NCI-H510A (cell line): ENCODE measurements around the gene TNS1.
"Not testable (repeated sequence)": the region's sequence is repeated elsewhere in the genome, so short reads cannot be mapped to it uniquely, and the experiment has no call there.

Source experiments
- DNase-seq: peaks from one replicate; lab custom pipeline; 2025; lab: John Stamatoyannopoulos, UW

TNS1 gene

DNA sequence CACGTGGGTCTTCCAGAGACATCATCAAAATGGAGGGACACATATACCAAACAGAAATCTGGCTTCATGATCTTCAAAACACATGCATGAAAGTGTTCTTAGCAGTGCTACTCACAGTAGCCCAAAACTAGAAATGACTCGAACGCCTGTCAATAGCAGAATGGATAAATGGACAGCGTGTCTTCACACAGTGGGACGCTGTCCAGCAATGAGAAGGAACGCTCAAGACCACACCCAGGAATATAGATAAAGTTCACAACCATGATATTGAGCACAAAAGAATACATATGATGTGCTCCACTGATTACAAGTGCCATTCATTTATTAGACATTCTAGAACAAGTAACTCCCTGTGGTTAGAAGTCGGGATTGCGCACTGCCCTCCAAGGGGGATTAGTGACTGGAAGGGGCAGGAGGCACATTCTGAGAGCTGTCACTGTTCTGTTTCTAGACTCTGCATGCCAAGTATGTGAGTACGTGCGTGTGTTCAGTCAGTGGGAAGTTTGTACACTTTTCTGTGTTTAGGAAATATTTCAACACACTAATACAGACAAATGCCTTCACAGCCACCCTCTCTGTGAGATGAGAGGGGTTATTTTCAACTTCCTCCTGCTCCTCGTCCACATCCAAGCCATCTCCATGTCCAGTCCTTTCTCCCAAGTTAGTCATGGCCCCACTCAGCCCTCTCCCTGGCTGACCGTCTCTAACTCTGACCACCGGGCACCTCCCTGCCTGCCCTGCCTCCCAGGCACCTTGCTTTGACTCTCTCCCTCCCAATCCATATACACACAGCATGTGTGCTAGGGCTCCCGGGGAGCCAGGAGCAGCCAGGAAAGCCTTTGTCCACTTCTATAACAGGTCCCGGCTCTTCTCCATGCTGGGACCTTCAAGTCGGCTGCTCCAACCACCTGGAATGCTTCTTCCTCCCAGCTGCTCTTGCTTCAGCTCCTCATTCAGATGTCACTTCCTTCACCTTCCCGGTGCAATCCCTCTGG, 26.9 kb upstream of the TNS1 start:
- no peak for DNase-seq

GRCh38 chr2:218028562-218029348, 26.0 kb upstream of the TNS1 start:
- no peak for DNase-seq

- DNase-seq: no peak
Observed at GRCh38 chr2:218028189-218028495, 25.3 kb upstream of the TNS1 start.

GRCh38 chr2:218027426-218028188, 24.8 kb upstream of the TNS1 start:
- no peak for DNase-seq

DNA sequence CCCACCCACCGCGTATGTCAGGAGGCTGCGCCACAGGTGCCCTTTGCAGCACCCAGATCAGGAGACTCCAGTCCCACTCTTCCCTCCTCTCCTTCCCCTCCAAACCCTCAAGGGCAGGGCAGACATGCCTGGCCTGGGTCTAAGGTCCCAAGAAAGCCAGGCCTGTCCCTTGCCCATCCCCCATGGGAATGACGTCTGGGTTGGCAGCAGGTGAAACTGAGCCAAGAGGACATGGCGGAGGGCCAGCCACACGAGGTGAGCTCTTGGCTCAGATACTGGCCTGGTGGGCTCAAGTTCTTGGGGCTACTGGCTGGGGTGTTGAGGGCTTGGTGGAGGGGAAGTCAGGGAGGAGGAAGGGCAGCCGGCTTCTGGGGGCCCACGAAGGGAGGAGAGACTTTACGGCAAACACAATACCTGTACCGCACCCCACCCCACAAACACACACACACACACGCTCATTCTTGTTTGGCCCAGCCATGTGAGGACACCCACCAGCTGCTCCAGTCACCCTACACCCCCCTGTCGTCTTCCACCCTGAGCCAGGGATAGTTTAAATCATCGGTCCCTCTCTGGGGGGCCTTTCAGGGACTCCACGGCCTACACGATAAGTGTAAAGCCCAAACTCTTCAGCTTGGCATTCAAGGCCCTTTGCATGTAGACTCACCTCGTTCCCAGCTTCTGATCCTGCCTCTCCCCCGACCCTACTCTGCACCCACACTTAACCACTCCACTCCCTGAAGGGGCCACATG, 24.1 kb upstream of the TNS1 start:
- no peak for DNase-seq

DNA sequence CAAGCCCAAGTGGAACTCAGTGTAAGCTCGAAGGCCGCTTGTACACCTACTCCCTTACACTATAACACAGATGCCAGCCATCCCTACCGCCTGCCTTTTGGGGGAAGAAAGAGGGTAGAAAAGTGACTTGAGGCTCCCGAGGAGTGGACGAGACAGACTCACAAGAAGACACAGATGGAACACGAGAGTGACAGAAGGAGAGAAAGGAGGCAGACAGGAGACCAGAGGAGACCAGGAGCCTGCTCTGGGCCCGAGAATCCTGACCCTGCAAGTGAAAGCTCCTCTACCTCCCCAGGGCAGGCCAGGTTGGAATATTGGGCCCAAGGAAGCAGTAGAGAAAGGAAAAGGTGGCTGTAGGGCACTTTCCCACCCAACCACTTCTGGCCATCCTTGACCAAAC, 23.4 kb upstream of the TNS1 start:
- DNase-seq: no peak

DNA sequence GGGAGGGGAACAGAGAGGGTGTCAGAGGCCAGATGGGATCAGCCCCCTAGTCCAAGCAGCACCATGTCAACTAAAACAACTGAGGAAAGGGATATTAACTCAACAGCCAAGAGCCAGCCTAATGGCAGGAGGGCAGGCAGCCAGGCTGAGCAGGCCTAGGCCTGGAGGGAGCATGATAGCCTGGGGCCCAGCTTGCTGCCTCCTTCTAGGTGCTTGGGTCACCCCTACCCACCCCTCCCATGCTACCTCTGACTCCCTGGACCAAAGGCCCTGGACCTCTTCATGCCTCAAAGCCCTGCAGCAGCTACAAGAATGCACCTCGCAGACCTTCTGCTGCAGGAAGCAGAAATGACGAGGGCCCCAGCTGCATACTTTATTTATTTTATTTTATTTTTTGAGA, 22.1 kb upstream of the TNS1 start:
- DNase-seq: no peak

- no peak for DNase-seq
Observed at GRCh38 chr2:218024336-218024735, 21.5 kb upstream of the TNS1 start.

GRCh38 chr2:218023636-218024035, 20.8 kb upstream of the TNS1 start:
- no peak for DNase-seq

DNA sequence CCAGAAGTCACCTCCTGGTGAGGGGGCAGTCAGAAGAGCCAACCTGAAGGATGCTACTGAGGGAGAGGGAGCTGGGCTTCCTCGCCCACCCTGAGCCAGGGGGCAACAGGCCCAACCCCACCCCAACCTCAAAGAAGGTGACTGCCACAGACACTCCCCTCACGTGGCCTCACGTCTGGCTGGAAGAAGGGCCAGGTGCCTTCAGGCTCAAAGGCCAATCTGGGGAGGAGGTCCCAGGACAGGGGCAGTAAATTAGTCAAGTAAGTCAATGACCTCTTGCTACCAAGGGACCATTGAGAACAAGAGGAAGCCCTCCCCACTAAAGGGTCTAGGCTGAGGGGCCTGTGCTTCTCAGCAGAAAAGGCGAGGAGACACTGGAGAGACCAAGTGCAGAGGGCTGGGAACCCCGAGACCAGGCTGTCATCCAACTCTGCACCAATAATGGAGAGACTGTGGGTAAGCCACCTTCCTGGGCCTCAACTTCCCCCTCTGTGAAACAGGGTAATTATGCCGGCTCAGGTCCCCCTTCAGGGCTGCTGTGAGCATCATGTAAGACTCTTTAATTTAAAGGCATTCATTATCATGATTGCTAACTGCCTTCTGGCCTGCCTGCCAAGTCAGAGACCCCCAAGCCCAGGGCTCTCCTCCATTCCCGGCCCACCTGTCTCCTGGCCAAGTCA, 20.2 kb upstream of the TNS1 start:
- no peak for DNase-seq

DNA sequence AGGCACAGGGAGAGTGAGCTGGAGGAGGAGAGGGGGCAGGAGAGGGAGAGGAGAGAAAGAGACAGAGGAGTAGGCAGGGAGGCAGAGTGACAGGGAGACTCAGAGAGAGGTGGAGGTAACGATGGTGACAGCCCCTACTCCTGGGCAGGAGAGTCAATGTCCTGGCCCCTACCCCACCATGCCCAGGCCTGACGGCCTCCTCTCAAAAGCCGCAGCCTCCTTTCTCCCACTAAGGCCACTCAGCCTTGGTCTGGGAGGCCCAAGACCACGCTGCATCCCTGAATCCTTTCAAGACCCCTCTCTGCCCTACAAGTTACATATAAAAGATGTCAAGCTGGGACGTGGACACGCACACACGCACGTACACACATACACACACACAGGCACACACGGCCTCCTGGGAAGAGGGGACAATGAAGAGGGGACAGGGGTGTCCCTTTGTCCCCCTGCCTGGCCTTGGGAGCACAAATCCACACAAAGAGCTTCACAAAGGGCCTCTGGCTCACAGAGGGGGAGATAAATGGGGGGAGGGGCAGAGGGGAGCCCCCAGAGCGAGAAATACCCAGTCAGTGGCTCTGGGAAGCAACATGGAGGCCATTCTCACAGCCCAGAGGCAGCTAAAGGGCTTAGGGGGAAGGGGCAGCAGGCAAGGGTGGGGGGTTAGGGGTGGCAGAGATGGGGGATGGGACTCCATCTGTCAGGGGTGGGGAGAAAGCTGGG, 19.5 kb upstream of the TNS1 start:
- DNase-seq: no peak

DNA sequence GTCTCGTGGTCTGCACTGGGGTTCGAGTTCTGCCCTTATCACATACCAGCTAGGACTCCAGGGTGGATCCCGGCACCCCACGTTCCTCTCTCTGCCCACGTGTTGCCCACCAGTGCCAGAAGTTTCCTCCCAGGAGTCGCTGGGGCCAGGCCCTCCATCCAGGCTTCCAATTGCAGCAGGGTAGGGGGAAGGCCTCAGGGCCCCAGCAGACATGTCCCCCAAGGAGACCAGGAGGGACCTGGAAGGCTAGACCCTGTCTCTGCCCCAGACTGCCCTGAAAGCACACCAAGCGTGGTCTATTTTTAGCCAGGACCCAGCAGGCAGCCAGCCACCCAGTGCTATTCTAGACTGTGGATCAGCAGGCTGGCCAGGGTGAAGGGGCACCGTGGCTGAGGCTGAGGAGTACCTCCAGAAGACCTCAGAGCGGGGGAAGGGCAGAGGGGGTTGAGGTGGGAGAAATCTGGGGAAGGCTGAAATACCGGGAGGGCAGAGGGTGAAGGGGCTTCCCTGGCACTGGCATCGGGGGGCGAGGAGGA, 18.8 kb upstream of the TNS1 start:
- no peak for DNase-seq

DNA sequence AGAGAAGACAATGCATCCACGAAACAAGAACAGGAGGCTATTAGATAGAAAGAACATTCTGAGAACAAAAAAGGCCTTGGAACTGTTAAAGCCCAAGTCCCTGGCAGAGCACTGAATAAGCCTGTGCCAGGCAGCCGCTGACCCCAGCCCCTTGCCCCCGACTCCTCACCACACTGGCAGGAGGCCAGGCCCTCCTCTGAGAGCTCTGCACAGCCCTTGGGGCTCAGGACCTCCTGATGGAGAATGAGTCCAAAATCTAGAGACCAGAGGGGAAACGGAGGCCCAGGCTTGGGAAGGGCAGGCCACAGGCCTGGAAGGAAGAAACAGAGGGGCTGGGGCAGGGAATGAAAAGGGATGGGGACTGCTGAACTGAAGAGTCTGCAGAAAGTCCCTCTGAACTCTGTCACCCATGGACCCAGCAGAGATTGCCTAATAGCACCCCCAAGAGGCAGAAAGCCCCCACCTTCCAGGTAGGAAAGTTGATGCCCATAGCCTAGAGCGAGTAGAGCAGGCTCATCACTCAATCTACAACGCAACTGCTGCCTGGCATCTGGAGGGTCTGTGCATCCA, 18.3 kb upstream of the TNS1 start:
- no peak for DNase-seq

DNA sequence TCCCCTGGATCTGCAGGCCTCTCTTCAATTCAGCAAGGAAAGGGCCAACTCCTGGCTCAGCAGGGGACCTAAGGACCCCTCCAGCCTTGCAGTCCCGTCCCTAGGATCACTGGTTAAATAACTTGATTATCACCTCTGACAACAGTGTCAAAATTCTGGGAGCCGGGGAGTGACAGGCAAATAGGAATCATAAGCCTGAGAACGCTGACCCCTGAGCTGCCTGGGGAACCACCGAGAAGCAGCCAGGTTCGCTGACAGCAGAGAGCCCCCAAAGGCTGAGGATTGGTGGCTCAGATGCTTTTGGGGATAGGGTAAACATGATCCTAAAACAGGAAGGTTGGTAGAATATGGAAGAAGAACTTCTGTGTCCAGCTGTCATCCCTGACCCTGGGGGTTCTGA, 17.5 kb upstream of the TNS1 start:
- DNase-seq: no peak

GRCh38 chr2:218019411-218020060, 16.7 kb upstream of the TNS1 start:
- no peak for DNase-seq

DNA sequence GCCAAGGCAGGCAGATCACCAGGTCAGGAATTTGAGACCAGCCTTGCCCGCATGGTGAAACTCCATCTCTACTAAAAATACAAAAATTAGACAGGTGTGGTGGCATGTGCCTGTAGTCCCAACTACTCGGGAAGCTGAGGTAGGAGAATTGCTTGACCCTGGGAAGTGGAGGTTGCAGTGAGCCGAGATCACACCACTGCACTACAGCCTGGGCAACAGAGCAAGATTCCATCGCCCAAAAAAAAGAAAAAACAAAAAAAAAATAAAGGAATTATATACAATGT, 16.0 kb upstream of the TNS1 start:
- DNase-seq: not testable (repeated sequence)

- DNase-seq: no peak
Observed at GRCh38 chr2:218017211-218018053, 14.6 kb upstream of the TNS1 start.

- DNase-seq: no peak
Observed at GRCh38 chr2:218016810-218017209, 14.0 kb upstream of the TNS1 start.
